HepG2 (cell line): ENCODE measurements around the gene PTPRH. TPM values are rescaled to one million over a fixed set of nuclear protein-coding genes. Genes with fewer than 3 reads are reported as not detected.

Experiments used
- ATAC-seq: fragments of 200-7000 bp; cut with Tn5 transposase; 3 replicates; pipeline ENCODE4 v1.9.1; 2020; ENCODE audit warnings: mild to moderate bottlenecking, moderate library complexity
- BruUV-seq: library from RNA; stranded (reverse); fragments of 400-500 nt; replicated peaks from 2 replicates; lab custom pipeline; 2021; lab: Mats Ljungman, UMichigan
- CTCF ChIA-PET: fragments of 300-600 bp; formaldehyde crosslinking; extraction: SDS; loops from one replicate; lab custom pipeline; 2021; ENCODE audit warnings: low total read pairs, inconsistent platforms, low intra/inter-chr PET ratio; lab: Yijun Ruan, JAX
- POLR2A ChIA-PET: fragments of 350-600 bp; sonication (Branson Sonifier 250); formaldehyde crosslinking; loops from one replicate; lab custom pipeline; 2020; ENCODE audit warnings: antibody characterized with exemption, inconsistent platforms; lab: Yijun Ruan, JAX
- DNase-seq: peaks from one replicate; pipeline ENCODE4 v3.0.0-alpha.2; 2015; ENCODE audit warnings: low spot score
- FAIRE-seq: peaks from 3 replicates; lab custom pipeline; 2011; peaks lifted over from hg19 to GRCh38; lab: Jason Lieb, UNC
- H2AFZ ChIP-seq: one replicate; pipeline ENCODE4 v1.6.1; 2011; ENCODE audit warnings: low read length, inconsistent platforms
- H3K27ac ChIP-seq: fragments of 300-600 bp; 3 replicates; pipeline ENCODE4 v1.8.0; 2011; ENCODE audit warnings: mixed run types, mild to moderate bottlenecking, mixed read lengths, low read length, inconsistent platforms; ENCODE audit not compliant: insufficient read depth; ENCODE audit errors: extremely low read length
- H3K27me3 ChIP-seq, 2 experiments: fragments of 200-600 bp in 1 of 2; 2 replicates in 1 of 2; 3 replicates in 1 of 2; pipeline versions ENCODE4 v1.6.0 to v1.8.0; 2011; ENCODE audit warnings: low read length in 2 of 2, mild to moderate bottlenecking in 2 of 2, moderate library complexity in 2 of 2, inconsistent platforms in 1 of 2; ENCODE audit not compliant: insufficient read depth in 2 of 2, control insufficient read depth in 1 of 2
- H3K36me3 ChIP-seq, 2 experiments: fragments of 200-600 bp in 1 of 2; replicated peaks in 1 of 2; 2 replicates in 1 of 2; 3 replicates in 1 of 2; pipeline versions ENCODE4 v1.5.1 to v1.8.0; 2011; ENCODE audit warnings: low read length in 2 of 2, inconsistent platforms in 1 of 2; ENCODE audit not compliant: insufficient read depth in 2 of 2, control insufficient read depth in 1 of 2
- H3K4me1 ChIP-seq: 2 replicates; pipeline ENCODE4 v1.5.1; 2012; ENCODE audit warnings: low read length, inconsistent platforms; ENCODE audit not compliant: insufficient read depth
- H3K4me2 ChIP-seq: 2 replicates; pipeline ENCODE4 v1.6.0; 2011; ENCODE audit warnings: low read depth, low read length, inconsistent platforms
- H3K4me3 ChIP-seq, 3 experiments: fragments of 200-600 bp in 1 of 3; sonication (generic), shearing (Covaris generic) in 1 of 3; replicated peaks in 1 of 3; 2 replicates each; pipeline ENCODE4 v1.5.1; 2011 to 2016; ENCODE audit warnings: low read length in 3 of 3, inconsistent platforms in 2 of 3, low read depth in 2 of 3, mild to moderate bottlenecking in 2 of 3, control low read depth in 1 of 3, mixed read lengths in 1 of 3; ENCODE audit not compliant: insufficient read depth in 1 of 3
- H3K79me2 ChIP-seq: one replicate; pipeline ENCODE4 v1.6.1; 2011; ENCODE audit warnings: low read length, inconsistent platforms; ENCODE audit not compliant: insufficient read depth
- H3K9ac ChIP-seq: 2 replicates; pipeline ENCODE4 v1.6.0; 2011; ENCODE audit warnings: mild to moderate bottlenecking, low read depth, low read length, inconsistent platforms; ENCODE audit not compliant: insufficient read depth
- H3K9me3 ChIP-seq: 2 replicates; pipeline ENCODE4 v1.5.1; 2012; ENCODE audit warnings: mild to moderate bottlenecking, low read length
- H4K20me1 ChIP-seq: 2 replicates; pipeline ENCODE4 v1.6.0; 2011; ENCODE audit warnings: inconsistent platforms, mild to moderate bottlenecking, low read length, moderate library complexity; ENCODE audit not compliant: insufficient read depth
- CENPBD1 ChIP-seq: sonication (generic); formaldehyde crosslinking; IDR thresholded peaks from 2 replicates; pipeline ENCODE4 v1.8.0; 2022; ENCODE audit warnings: missing genetic modification reagents, low read depth, mild to moderate bottlenecking, borderline replicate concordance
- DMAP1 ChIP-seq: IDR thresholded peaks from 2 replicates; pipeline ENCODE4 v1.6.1; 2016
- GATA4 ChIP-seq: sonication (generic); IDR thresholded peaks from 2 replicates; pipeline ENCODE4 v1.6.1; 2016; ENCODE audit warnings: antibody characterized with exemption, low read depth, borderline replicate concordance
- GPBP1L1 ChIP-seq: sonication (generic); formaldehyde crosslinking; IDR thresholded peaks from 2 replicates; pipeline ENCODE4 v1.5.0; 2020; ENCODE audit warnings: mild to moderate bottlenecking, missing genetic modification reagents
- HNF1A ChIP-seq, 2 experiments: sonication (generic) in 1 of 2; formaldehyde crosslinking in 1 of 2; IDR thresholded peaks; 2 replicates each; pipeline versions ENCODE4 v1.4.0 to v1.6.1; 2016 to 2020; ENCODE audit warnings: borderline replicate concordance in 1 of 2, low read depth in 1 of 2, mild to moderate bottlenecking in 1 of 2, missing genetic modification reagents in 1 of 2
- ISX ChIP-seq: sonication (generic); formaldehyde crosslinking; conservative IDR thresholded peaks from 2 replicates; pipeline ENCODE4 v1.5.0; 2020; ENCODE audit warnings: missing genetic modification reagents
- MAFK ChIP-seq, 2 experiments: IDR thresholded peaks in 1 of 2; conservative IDR thresholded peaks in 1 of 2; 2 replicates each; pipeline ENCODE4 v1.6.1; 2011; ENCODE audit warnings: improper control_type of control experiment in 2 of 2, low read length in 2 of 2
- MTA3 ChIP-seq: sonication (generic); formaldehyde crosslinking; IDR thresholded peaks from 2 replicates; pipeline ENCODE4 v1.4.0; 2020; ENCODE audit warnings: missing genetic modification reagents
- NFE2 ChIP-seq: sonication (generic); formaldehyde crosslinking; IDR thresholded peaks from 2 replicates; pipeline ENCODE4 v1.4.0; 2020; ENCODE audit warnings: missing genetic modification reagents
- ZBED4 ChIP-seq: sonication (generic); formaldehyde crosslinking; IDR thresholded peaks from 2 replicates; pipeline ENCODE4 v1.4.0; 2020; ENCODE audit warnings: missing genetic modification reagents, borderline replicate concordance
- ZNF362 ChIP-seq: sonication (generic); formaldehyde crosslinking; IDR thresholded peaks from 2 replicates; pipeline ENCODE4 v1.4.0; 2020; ENCODE audit warnings: missing genetic modification reagents, mild to moderate bottlenecking, borderline replicate concordance
- ZNF878 ChIP-seq: sonication (generic); formaldehyde crosslinking; IDR thresholded peaks from 2 replicates; pipeline ENCODE4 v1.8.1; 2023; ENCODE audit warnings: mild to moderate bottlenecking, missing genetic modification reagents, moderate library complexity
- WGBS: methylation state at CpG from one replicate; pipeline ENCODE4 v1.1.6; 2017; ENCODE audit warnings: low lambda C conversion rate; 5-methylcytosine and 5-hydroxymethylcytosine counted together
- in situ Hi-C: cut with HindIII; loops from 2 replicates; pipeline ENCODE4 v1.10.0; 2017; ENCODE audit warnings: low pct_unique_long_range_greater_than_20kb; ENCODE audit not compliant: extremely low pct_ligation_motif_present
- intact Hi-C: fragments of 100-400 bp; cut with micrococcal nuclease; formaldehyde crosslinking; loops from one replicate; pipeline ENCODE4 v1.10.0; 2022; ENCODE audit not compliant: unreplicated experiment
- polyA plus RNA-seq, 8 experiments: library from polyadenylated mRNA; depleted of rRNA in 3 of 8; stranded (reverse) in 7 of 8; unstranded in 1 of 8; fragments of >200 nt; fragmentation: Illumina TruSeq in 4 of 8; extraction: Trizol in 4 of 8; gene quantifications; 2 replicates each; pipeline versions ENCODE4 v1.2.1 to v1.2.3, GENCODE V29; 2011 to 2016; ENCODE audit warnings: low read depth in 4 of 8, missing spikeins in 1 of 8, mixed read lengths in 1 of 8; ENCODE audit not compliant: insufficient read depth in 1 of 8
- total RNA-seq, 5 experiments: library from RNA; depleted of rRNA; stranded (reverse); fragments of >200 nt; fragmentation: Illumina TruSeq; extraction: Trizol; gene quantifications; 2 replicates each; pipeline ENCODE4 v1.2.3, GENCODE V29; 2016; ENCODE audit warnings: low read depth in 1 of 5

The PTPRH gene
- total and polyA plus RNA-seq, 2 of the 13 experiments (the other 11 are each of a cell fraction or from before 2014, with no cell fraction given): 14.7 to 125 TPM

GRCh38 chr19:55238030-55238429 lies 28.7 kb upstream of the PTPRH start (continued):
- TF ChIP-seq GPBP1L1 (CRISPR knock-in tag) (no peak), MTA3 (CRISPR knock-in tag) (no peak), ZNF878 (CRISPR knock-in tag) (no peak), CENPBD1 (CRISPR knock-in tag) (no peak), NFE2 (no peak), DMAP1 (CRISPR knock-in tag) (no peak)

- intact Hi-C loops: no loop called here
- no peak overlapping the region for H3K27ac ChIP-seq
- in situ Hi-C loops: no loop called here
- ATAC-seq (no peak), FAIRE-seq (no peak), DNase-seq (no peak)
- no peak overlapping the region for H3K4me3 ChIP-seq
- ChIA-PET CTCF (no interaction called here), POLR2A (no interaction called here)
- peaks cover 4% of the 10 kb centered on the region for H3K79me2 ChIP-seq
- no peak overlapping the region for H2AFZ ChIP-seq
- H3K4me2 ChIP-seq: no peak overlapping the region
- H3K9me3 ChIP-seq: no peaks in the 10 kb centered on the region
- BruUV-seq: no TSS peak
- WGBS: 94% methylated on average over 5 of the region's 5 CpGs
- H3K9ac ChIP-seq: no peak overlapping the region
- no peaks in the 10 kb centered on the region for H4K20me1 ChIP-seq
- TF ChIP-seq ZBED4 (CRISPR knock-in tag) (no peak), MAFK (conservative IDR thresholded peaks at IDR 0.05 in 1 of 2, IDR thresholded peaks at IDR 0.05 in 1 of 2; ENCODE audit: low read length in 2 of 2) (peak; percentile 46 to 53; a peak in 3 of 4 replicates), ZNF362 (no peak), GATA4 (no peak), HNF1A (IDR thresholded peaks at IDR 0.05; ENCODE audit: low read depth) (no peak), HNF1A (CRISPR knock-in tag; IDR thresholded peaks at IDR 0.05; ENCODE audit: borderline replicate concordance) (no peak), ISX (CRISPR knock-in tag) (no peak)
- peaks cover 26 to 64% of the 10 kb centered on the region in 2 experiments for H3K36me3 ChIP-seq
- no peaks in the 10 kb centered on the region for H3K27me3 ChIP-seq
- H3K4me1 ChIP-seq: peaks cover 40% of the 10 kb centered on the region
These were observed 23.7 kb upstream of the PTPRH start for GRCh38 chr19:55232986-55233385.
